Psoas muscle (tissue), 8 donors: ENCODE data around the gene COL23A1. TPM values are rescaled to one million over a fixed set of nuclear protein-coding genes. Genes with fewer than 3 reads are reported as not detected.
A peak's percentile ranks its signal among the peaks of the same experiment; 100 is the strongest.

ENCODE experiments used
- ATAC-seq, 4 donors: fragments of 200-7000 bp; cut with Tn5 transposase; one replicate each; pipeline ENCODE4 v1.9.1; 2020; ENCODE audit warnings: moderate library complexity in 3 of 4, mild to moderate bottlenecking in 2 of 4
- DNase-seq, 2 donors: peaks; one replicate each; pipeline ENCODE4 v3.0.0-alpha.2; 2020
- H3K27ac ChIP-seq: fragments of 200-600 bp; one replicate; pipeline ENCODE4 v1.8.0; 2022
- H3K27me3 ChIP-seq, 3 donors: fragments of 200-600 bp in 1 of 3; one replicate each; pipeline versions ENCODE4 v1.6.1 to v1.8.0; 2013 to 2022; ENCODE audit warnings: low read length in 2 of 3, mild to moderate bottlenecking in 2 of 3, moderate library complexity in 1 of 3; ENCODE audit not compliant: insufficient read depth in 3 of 3
- H3K36me3 ChIP-seq, 2 donors: fragments of 200-600 bp in 1 of 2; one replicate each; pipeline versions ENCODE4 v1.6.1 to v1.8.0; 2013 to 2022; ENCODE audit warnings: low read depth in 1 of 2, mild to moderate bottlenecking in 1 of 2, moderate library complexity in 1 of 2; ENCODE audit not compliant: insufficient read depth in 1 of 2
- H3K4me1 ChIP-seq: fragments of 200-600 bp; one replicate; pipeline ENCODE4 v1.8.0; 2022
- H3K4me3 ChIP-seq: fragments of 200-600 bp; one replicate; pipeline ENCODE4 v1.8.0; 2022; ENCODE audit warnings: mild to moderate bottlenecking
- H3K9me3 ChIP-seq: fragments of 200-600 bp; one replicate; pipeline ENCODE4 v1.8.0; 2022
- CTCF ChIP-seq: fragments of 200-600 bp; IDR thresholded peaks from one replicate; pipeline ENCODE4 v1.8.0; 2022; ENCODE audit warnings: antibody characterized with exemption
- WGBS, 3 donors: extraction: QIAGEN DNeasy Blood & Tissue Kit; methylation state at CpG; one replicate each; pipeline versions ENCODE4 v1.1.6 to v1.1.7; 2013; 5-methylcytosine and 5-hydroxymethylcytosine counted together
- intact Hi-C, 2 donors: fragments of 100-400 bp; cut with DNase I; formaldehyde crosslinking; loops; one replicate each; pipeline versions ENCODE4 v1.11.0 to v1.14.2; 2022
- polyA plus RNA-seq, 3 donors: library from polyadenylated mRNA; stranded (reverse); fragments of 200-250 nt; gene quantifications; one replicate each; pipeline ENCODE4 v1.2.3, GENCODE V29; 2013
- total RNA-seq, 4 donors: library from RNA; stranded (reverse); fragmentation: NEBNext Ultra II Directional in 2 of 4; extraction: Animal tissue kit (Norgen Biotek cat#: 25700) in 2 of 4; gene quantifications; one replicate each; pipeline versions ENCODE4 v1.2.1 to v1.2.4, GENCODE V29; 2021 to 2023
- donor health status: healthy with polysubstance abuse.
- donor health status: DM: no; HTN: no; CAD: no; lungs with moderate emphysema.
- donor health status: Bipolar disorder and iron deficiency.
- donor health status: healthy.
- donor health status: DM: yes; HTN: yes; CAD: no.
- donor health status: DM: no; HTN: no; CAD: no.
- donor health status: DM: no; HTN: no; CAD: no.
- donor health status: DM: yes; HTN: yes; CAD: no.

The COL23A1 gene
- total and polyA plus RNA-seq, 7 donors: 0.66 to 3.0 (median 1.2) TPM

GRCh38 chr5:178292826-178293205 lies 297.4 kb downstream of the COL23A1 start:
- no peak overlapping the region for H3K4me3 ChIP-seq
- ATAC-seq: no peak
- WGBS, 3 donors: 88 to 91% (median 91%) methylated on average over 3 of the region's 3 CpGs
- intact Hi-C loops: no loop called here
- DNase-seq: no peak
- TF ChIP-seq CTCF: no peak
- H3K27me3 ChIP-seq: peaks cover 0 to 34% (median 4%) of the 10 kb centered on the region in 3 donors
- peaks cover 4% of the 10 kb centered on the region for H3K4me1 ChIP-seq
- no peaks in the 10 kb centered on the region for H3K36me3 ChIP-seq
- no peak overlapping the region for H3K27ac ChIP-seq
- no peaks in the 10 kb centered on the region for H3K9me3 ChIP-seq

GRCh38 chr5:178291969-178292825 lies 298.0 kb downstream of the COL23A1 start:
- WGBS, 3 donors: 87 to 91% (median 90%) methylated on average over 15 of the region's 15 CpGs
- TF ChIP-seq CTCF: no peak
- ATAC-seq (no peak), DNase-seq (peak; percentile 4 to 28)
- Histone ChIP-seq H3K4me3 (no peak overlapping the region), H3K27me3 (peaks cover 0 to 40% (median 7%) of the 10 kb centered on the region in 3 donors), H3K9me3 (no peaks in the 10 kb centered on the region), H3K27ac (no peak overlapping the region), H3K36me3 (no peaks in the 10 kb centered on the region), H3K4me1 (peaks cover 4% of the 10 kb centered on the region)
- intact Hi-C loops: no loop called here

- H3K4me1 ChIP-seq: peaks cover 4% of the 10 kb centered on the region
- H3K27me3 ChIP-seq: peaks cover 0 to 46% (median 7%) of the 10 kb centered on the region in 3 donors
- no peaks in the 10 kb centered on the region for H3K9me3 ChIP-seq
- no peak for ATAC-seq
- WGBS, 3 donors: 73 to 79% (median 77%) methylated on average over 13 of the region's 13 CpGs
- TF ChIP-seq CTCF: no peak
- intact Hi-C loops: no loop called here
- no peaks in the 10 kb centered on the region for H3K36me3 ChIP-seq
- peak; percentile 5 to 6 for DNase-seq
- H3K4me3 ChIP-seq: no peak overlapping the region
- no peak overlapping the region for H3K27ac ChIP-seq
Measured at GRCh38 chr5:178291161-178291561, 299.0 kb downstream of the COL23A1 start.

GRCh38 chr5:178290376-178290775 lies 299.8 kb downstream of the COL23A1 start:
- intact Hi-C loops: no loop called here
- peak; percentile 6 to 38 for DNase-seq
- peaks cover 0 to 46% (median 7%) of the 10 kb centered on the region in 3 donors for H3K27me3 ChIP-seq

More at GRCh38 chr5:178290376-178290775, 299.8 kb downstream of the COL23A1 start:
- Histone ChIP-seq H3K27ac (no peak overlapping the region), H3K36me3 (no peaks in the 10 kb centered on the region), H3K4me1 (peaks cover 4% of the 10 kb centered on the region), H3K4me3 (no peak overlapping the region), H3K9me3 (no peaks in the 10 kb centered on the region)
- 81 to 92% (median 92%) methylated on average over 7 of the region's 7 CpGs for WGBS, 3 donors
- TF ChIP-seq CTCF: no peak
- ATAC-seq: no peak
